Measurements from ENCODE around the gene LRRC8D. TPM values are rescaled to one million over a fixed set of nuclear protein-coding genes. Genes with fewer than 3 reads are reported as not detected.

The LRRC8D gene
- total RNA-seq, 2 donors from 2014 or later, result 7.6 to 13.0 TPM

DNA sequence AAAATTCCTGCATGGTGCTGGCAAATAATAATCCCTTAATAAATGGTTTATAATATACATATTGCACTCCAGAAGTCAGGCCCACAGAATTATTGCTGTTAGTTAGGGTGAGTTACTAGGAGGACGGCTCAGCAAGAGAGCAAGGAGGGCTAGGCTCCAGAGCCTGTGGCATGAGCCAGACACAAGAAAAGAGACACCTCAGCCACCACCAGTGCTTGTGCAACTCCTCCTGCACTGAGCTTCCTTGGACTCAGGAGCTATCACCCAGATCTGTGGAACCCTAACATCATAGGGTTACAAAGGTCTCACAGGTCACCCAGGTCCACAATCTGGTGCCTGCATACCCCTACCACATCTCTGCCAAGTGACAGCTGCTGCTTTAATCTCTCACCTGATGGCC, 12.8 kb upstream of the LRRC8D start:
- no peak overlapping the region for H3K4me3 ChIP-seq
- no peak for ATAC-seq
- DNase-seq, result no peak
- H3K27ac ChIP-seq, result no peak overlapping the region
- H3K4me1 ChIP-seq, result no peaks in the 10 kb centered on the region
- intact Hi-C loops (cut with DNase I), result no loop called here
- TF ChIP-seq, protein P1, sequence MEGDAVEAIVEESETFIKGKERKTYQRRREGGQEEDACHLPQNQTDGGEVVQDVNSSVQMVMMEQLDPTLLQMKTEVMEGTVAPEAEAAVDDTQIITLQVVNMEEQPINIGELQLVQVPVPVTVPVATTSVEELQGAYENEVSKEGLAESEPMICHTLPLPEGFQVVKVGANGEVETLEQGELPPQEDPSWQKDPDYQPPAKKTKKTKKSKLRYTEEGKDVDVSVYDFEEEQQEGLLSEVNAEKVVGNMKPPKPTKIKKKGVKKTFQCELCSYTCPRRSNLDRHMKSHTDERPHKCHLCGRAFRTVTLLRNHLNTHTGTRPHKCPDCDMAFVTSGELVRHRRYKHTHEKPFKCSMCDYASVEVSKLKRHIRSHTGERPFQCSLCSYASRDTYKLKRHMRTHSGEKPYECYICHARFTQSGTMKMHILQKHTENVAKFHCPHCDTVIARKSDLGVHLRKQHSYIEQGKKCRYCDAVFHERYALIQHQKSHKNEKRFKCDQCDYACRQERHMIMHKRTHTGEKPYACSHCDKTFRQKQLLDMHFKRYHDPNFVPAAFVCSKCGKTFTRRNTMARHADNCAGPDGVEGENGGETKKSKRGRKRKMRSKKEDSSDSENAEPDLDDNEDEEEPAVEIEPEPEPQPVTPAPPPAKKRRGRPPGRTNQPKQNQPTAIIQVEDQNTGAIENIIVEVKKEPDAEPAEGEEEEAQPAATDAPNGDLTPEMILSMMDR (IDR thresholded peaks at IDR 0.05), result no peak
- TF ChIP-seq POLR2A (IDR thresholded peaks at IDR 0.05), result no peak
- H3K9me3 ChIP-seq, result no peaks in the 10 kb centered on the region
- WGBS, 2 donors, result 64 to 81% methylated on average over 1 of the region's 1 CpG
- no peaks in the 10 kb centered on the region for H3K36me3 ChIP-seq (replicated peaks in 1 of 2; ENCODE audit: insufficient read depth in 1 of 2, low read depth in 2 of 2)
- no peaks in the 10 kb centered on the region for H3K27me3 ChIP-seq

DNA sequence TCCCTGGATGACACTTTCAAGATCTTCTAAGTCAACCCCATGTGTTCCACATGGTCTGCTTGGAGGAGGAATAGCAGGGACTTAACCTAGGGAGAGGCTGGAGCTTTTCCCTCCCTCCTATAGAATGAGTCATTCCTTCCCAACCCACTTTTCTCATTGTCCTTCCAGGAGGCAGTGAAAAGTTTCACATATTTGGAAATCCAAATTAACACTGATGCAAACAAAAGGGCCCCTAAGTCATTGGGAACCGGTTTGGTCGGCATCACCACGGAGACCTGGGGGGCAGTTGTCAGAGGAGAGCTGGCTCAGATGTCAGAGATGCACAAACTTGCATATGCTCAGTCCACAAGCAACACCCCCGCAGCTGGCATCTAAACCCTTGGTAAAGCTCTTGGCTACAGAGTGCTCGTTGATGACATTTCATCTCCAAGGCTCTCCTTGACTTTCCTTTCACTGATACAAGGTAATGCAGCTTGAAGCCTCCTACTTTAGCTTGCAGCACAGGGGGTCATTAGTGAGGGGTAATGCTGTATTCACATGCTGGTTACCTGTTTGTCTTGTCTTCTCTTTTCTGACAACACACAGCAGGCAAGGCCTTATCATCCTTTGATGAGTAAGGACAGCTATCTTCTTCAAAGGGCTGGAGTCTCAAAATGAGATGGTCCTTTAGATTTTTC, 12.3 kb upstream of the LRRC8D start:
- TF ChIP-seq, protein P1 (IDR thresholded peaks at IDR 0.05), result no peak
- no peak for TF ChIP-seq POLR2A (IDR thresholded peaks at IDR 0.05)
- Histone ChIP-seq H3K4me3 (no peak overlapping the region), H3K27ac (no peak overlapping the region), H3K36me3 (replicated peaks in 1 of 2; ENCODE audit: insufficient read depth in 1 of 2, low read depth in 2 of 2) (no peaks in the 10 kb centered on the region), H3K4me1 (no peaks in the 10 kb centered on the region), H3K27me3 (no peaks in the 10 kb centered on the region), H3K9me3 (no peaks in the 10 kb centered on the region)
- no peak for ATAC-seq
- intact Hi-C loops (cut with DNase I), result no loop called here
- 36 to 39% methylated on average over 4 to 5 of the region's 5 CpGs for WGBS, 2 donors
- no peak for DNase-seq

DNA sequence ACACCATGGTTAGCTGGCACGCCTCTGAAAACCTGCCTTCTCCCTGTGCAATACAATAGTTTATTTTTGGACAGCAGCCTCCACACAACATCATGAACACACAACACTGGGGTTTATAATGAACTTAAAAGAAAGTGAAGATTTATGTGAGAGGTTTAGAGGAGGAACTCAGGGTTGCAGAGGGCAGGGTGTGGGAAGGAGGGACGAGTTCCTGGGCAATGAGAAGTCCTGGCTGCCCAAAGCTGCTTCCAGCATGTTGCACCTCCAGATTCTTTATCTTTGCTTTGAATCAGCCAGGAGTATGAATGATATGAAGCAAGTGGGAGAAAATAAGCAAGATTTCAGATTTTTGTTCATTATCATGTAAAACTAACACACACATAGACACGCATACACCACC, 11.3 kb upstream of the LRRC8D start:
- Histone ChIP-seq H3K27me3 (no peaks in the 10 kb centered on the region), H3K4me3 (no peak overlapping the region), H3K4me1 (no peaks in the 10 kb centered on the region), H3K27ac (no peak overlapping the region), H3K36me3 (replicated peaks in 1 of 2; ENCODE audit: insufficient read depth in 1 of 2, low read depth in 2 of 2) (no peaks in the 10 kb centered on the region), H3K9me3 (no peaks in the 10 kb centered on the region)
- ATAC-seq (no peak), DNase-seq (no peak)
- TF ChIP-seq POLR2A (IDR thresholded peaks at IDR 0.05), result no peak
- TF ChIP-seq, protein P1 (IDR thresholded peaks at IDR 0.05), result no peak
- intact Hi-C loops (cut with DNase I), result no loop called here
- 77 to 81% methylated on average over 3 of the region's 3 CpGs for WGBS, 2 donors

DNA sequence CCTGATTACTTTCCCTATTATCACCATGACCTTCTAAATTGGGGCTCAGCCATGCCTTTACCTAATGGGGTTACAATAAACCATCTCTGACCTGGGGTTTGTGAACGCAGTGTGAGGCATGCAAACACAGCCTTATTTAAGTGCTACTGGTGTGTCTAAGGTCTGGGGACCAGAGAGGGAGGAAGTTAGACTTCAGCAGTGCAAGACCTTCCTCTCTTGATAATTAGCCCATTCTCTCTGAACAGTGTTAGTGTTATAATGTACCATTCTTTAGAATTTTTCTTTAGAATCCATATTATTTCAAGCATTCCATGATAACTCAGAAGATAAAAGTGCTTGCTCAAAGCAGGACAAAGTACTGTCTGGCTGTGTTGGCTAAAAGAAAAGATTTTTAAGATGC, 10.5 kb upstream of the LRRC8D start:
- no peaks in the 10 kb centered on the region for H3K9me3 ChIP-seq
- no peak overlapping the region for H3K27ac ChIP-seq
- DNase-seq (no peak), ATAC-seq (no peak)
- H3K4me1 ChIP-seq, result no peaks in the 10 kb centered on the region
- 50 to 64% methylated on average over 1 of the region's 1 CpG for WGBS, 2 donors
- H3K27me3 ChIP-seq, result no peaks in the 10 kb centered on the region
- H3K4me3 ChIP-seq, result no peak overlapping the region
- intact Hi-C loops (cut with DNase I), result no loop called here
- no peak for TF ChIP-seq POLR2A (IDR thresholded peaks at IDR 0.05)
- TF ChIP-seq, protein P1 (IDR thresholded peaks at IDR 0.05), result no peak
- H3K36me3 ChIP-seq (replicated peaks in 1 of 2; ENCODE audit: insufficient read depth in 1 of 2, low read depth in 2 of 2), result no peaks in the 10 kb centered on the region

DNA sequence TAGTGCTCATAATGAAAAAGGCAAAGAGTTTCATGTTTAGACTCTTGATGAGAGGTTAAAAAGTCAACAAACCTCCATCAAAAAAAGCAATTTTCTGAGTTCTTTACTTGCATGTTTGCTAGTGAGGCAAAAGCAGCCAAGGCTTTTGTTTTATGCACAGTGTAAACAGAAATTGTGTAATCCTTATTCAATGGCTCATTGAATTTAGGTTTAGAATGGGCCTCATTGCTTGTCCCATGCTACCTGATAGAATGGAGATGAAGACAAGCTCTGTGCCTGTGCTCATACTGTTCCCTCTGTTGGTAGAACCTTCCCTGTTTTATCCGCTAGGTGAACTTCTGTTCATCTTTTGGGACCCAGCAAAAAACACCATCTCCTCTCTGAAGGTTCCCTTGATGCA, 10.0 kb upstream of the LRRC8D start:
- TF ChIP-seq POLR2A (IDR thresholded peaks at IDR 0.05), result no peak
- TF ChIP-seq, protein P1 (IDR thresholded peaks at IDR 0.05), result no peak
- no peaks in the 10 kb centered on the region for H3K27me3 ChIP-seq
- intact Hi-C loops (cut with DNase I), result no loop called here
- H3K4me3 ChIP-seq, result no peak overlapping the region
- WGBS, 2 donors, result 100% methylated on average over 1 of the region's 1 CpG
- DNase-seq (no peak), ATAC-seq (no peak)
- H3K36me3 ChIP-seq (replicated peaks in 1 of 2; ENCODE audit: insufficient read depth in 1 of 2, low read depth in 2 of 2), result no peaks in the 10 kb centered on the region
- H3K4me1 ChIP-seq, result no peaks in the 10 kb centered on the region
- H3K27ac ChIP-seq, result no peak overlapping the region
- H3K9me3 ChIP-seq, result no peaks in the 10 kb centered on the region
